ENCODE measurements around the gene TLR8. TPM values are rescaled to one million over a fixed set of nuclear protein-coding genes. Genes with fewer than 3 reads are reported as not detected.

Gene TLR8
- total and polyA plus RNA-seq, 11 donors: 0.04 to 9.7 (median 0.52) TPM

DNA sequence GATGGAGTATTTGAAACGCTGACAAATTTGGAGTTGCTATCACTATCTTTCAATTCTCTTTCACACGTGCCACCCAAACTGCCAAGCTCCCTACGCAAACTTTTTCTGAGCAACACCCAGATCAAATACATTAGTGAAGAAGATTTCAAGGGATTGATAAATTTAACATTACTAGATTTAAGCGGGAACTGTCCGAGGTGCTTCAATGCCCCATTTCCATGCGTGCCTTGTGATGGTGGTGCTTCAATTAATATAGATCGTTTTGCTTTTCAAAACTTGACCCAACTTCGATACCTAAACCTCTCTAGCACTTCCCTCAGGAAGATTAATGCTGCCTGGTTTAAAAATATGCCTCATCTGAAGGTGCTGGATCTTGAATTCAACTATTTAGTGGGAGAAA, 13.2 kb downstream of the TLR8 start:
- 70 to 89% (median 79%) methylated on average over 8 of the region's 8 CpGs for WGBS, 4 donors
- no peak for DNase-seq

DNA sequence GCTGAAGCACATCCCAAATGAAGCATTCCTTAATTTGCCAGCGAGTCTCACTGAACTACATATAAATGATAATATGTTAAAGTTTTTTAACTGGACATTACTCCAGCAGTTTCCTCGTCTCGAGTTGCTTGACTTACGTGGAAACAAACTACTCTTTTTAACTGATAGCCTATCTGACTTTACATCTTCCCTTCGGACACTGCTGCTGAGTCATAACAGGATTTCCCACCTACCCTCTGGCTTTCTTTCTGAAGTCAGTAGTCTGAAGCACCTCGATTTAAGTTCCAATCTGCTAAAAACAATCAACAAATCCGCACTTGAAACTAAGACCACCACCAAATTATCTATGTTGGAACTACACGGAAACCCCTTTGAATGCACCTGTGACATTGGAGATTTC, 14.6 kb downstream of the TLR8 start:
- no peak for DNase-seq
- Histone ChIP-seq H3K4me1 (no peaks in the 10 kb centered on the region), H3K27ac (no peak overlapping the region), H3K9me3 (peaks cover 0 to 3% (median 0%) of the 10 kb centered on the region in 12 donors), H3K36me3 (no peaks in the 10 kb centered on the region), H3K4me3 (no peak overlapping the region), H3K27me3 (peaks cover 0 to 74% (median 0%) of the 10 kb centered on the region in 9 donors)
- no peak for TF ChIP-seq POLR2A (IDR thresholded peaks at IDR 0.05)
- TF ChIP-seq, protein P1, sequence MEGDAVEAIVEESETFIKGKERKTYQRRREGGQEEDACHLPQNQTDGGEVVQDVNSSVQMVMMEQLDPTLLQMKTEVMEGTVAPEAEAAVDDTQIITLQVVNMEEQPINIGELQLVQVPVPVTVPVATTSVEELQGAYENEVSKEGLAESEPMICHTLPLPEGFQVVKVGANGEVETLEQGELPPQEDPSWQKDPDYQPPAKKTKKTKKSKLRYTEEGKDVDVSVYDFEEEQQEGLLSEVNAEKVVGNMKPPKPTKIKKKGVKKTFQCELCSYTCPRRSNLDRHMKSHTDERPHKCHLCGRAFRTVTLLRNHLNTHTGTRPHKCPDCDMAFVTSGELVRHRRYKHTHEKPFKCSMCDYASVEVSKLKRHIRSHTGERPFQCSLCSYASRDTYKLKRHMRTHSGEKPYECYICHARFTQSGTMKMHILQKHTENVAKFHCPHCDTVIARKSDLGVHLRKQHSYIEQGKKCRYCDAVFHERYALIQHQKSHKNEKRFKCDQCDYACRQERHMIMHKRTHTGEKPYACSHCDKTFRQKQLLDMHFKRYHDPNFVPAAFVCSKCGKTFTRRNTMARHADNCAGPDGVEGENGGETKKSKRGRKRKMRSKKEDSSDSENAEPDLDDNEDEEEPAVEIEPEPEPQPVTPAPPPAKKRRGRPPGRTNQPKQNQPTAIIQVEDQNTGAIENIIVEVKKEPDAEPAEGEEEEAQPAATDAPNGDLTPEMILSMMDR (IDR thresholded peaks at IDR 0.05): no peak
- no peak for ATAC-seq
- 70 to 77% (median 73%) methylated on average over 8 of the region's 8 CpGs for WGBS, 4 donors
- intact Hi-C loops (cut with DNase I): no loop called here

More for the DNA sequence above, 13.2 kb downstream of the TLR8 start:
- Histone ChIP-seq H3K27ac (no peak overlapping the region), H3K4me1 (no peaks in the 10 kb centered on the region), H3K36me3 (no peaks in the 10 kb centered on the region), H3K9me3 (peaks cover 0 to 3% (median 0%) of the 10 kb centered on the region in 12 donors), H3K4me3 (no peak overlapping the region), H3K27me3 (peaks cover 0 to 79% (median 0%) of the 10 kb centered on the region in 9 donors)
- intact Hi-C loops (cut with DNase I): no loop called here
- no peak for TF ChIP-seq POLR2A (IDR thresholded peaks at IDR 0.05)
- TF ChIP-seq, protein P1 (IDR thresholded peaks at IDR 0.05): no peak
- no peak for ATAC-seq

DNA sequence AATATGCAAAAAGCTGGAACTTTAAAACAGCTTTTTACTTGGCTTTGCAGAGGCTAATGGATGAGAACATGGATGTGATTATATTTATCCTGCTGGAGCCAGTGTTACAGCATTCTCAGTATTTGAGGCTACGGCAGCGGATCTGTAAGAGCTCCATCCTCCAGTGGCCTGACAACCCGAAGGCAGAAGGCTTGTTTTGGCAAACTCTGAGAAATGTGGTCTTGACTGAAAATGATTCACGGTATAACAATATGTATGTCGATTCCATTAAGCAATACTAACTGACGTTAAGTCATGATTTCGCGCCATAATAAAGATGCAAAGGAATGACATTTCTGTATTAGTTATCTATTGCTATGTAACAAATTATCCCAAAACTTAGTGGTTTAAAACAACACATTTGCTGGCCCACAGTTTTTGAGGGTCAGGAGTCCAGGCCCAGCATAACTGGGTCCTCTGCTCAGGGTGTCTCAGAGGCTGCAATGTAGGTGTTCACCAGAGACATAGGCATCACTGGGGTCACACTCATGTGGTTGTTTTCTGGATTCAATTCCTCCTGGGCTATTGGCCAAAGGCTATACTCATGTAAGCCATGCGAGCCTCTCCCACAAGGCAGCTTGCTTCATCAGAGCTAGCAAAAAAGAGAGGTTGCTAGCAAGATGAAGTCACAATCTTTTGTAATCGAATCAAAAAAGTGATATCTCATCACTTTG, 15.6 kb downstream of the TLR8 start:
- Histone ChIP-seq H3K4me3 (no peak overlapping the region), H3K9me3 (peaks cover 0 to 3% (median 0%) of the 10 kb centered on the region in 12 donors), H3K36me3 (no peaks in the 10 kb centered on the region), H3K4me1 (no peaks in the 10 kb centered on the region), H3K27me3 (peaks cover 0 to 71% (median 0%) of the 10 kb centered on the region in 9 donors), H3K27ac (no peak overlapping the region)
- DNase-seq (no peak), ATAC-seq (no peak)
- 81 to 90% (median 87%) methylated on average over 10 of the region's 10 CpGs for WGBS, 4 donors
- intact Hi-C loops (cut with DNase I): no loop called here
- TF ChIP-seq POLR2A (IDR thresholded peaks at IDR 0.05): no peak
- TF ChIP-seq, protein P1 (IDR thresholded peaks at IDR 0.05): no peak

DNA sequence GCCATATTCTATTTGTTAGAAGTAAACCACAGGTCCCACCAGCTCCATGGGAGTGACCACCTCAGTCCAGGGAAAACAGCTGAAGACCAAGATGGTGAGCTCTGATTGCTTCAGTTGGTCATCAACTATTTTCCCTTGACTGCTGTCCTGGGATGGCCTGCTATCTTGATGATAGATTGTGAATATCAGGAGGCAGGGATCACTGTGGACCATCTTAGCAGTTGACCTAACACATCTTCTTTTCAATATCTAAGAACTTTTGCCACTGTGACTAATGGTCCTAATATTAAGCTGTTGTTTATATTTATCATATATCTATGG, 16.1 kb downstream of the TLR8 start:
- Histone ChIP-seq H3K27me3 (peaks cover 0 to 66% (median 0%) of the 10 kb centered on the region in 9 donors), H3K27ac (no peak overlapping the region), H3K36me3 (no peaks in the 10 kb centered on the region), H3K9me3 (peaks cover 0 to 3% (median 0%) of the 10 kb centered on the region in 12 donors), H3K4me3 (no peak overlapping the region), H3K4me1 (no peaks in the 10 kb centered on the region)
- TF ChIP-seq, protein P1 (IDR thresholded peaks at IDR 0.05): no peak
- no peak for TF ChIP-seq POLR2A (IDR thresholded peaks at IDR 0.05)
- DNase-seq (no peak), ATAC-seq (no peak)
- intact Hi-C loops (cut with DNase I): no loop called here

Data from heart left ventricle (tissue), 16 donors.